ENCODE results near the gene MAN1A1.

The MAN1A1 gene

DNA sequence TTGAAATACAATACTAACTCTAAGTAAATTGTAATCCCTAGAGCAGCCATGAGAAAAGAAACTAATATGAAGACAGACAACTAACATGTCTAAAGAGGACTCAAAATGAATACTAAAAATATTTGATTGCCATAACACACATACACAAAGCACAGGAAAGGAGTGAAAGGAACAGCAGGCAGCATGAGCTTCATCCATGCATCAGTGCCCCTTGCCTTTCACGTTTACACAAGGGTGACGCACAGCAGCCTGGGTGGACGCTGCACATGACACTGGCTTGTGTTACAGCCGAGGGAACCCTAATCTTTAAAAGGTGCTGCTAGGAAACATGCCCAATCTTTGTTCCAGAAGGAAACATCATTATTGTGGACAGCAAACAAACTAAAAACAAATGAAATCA lies 123.5 kb downstream of the MAN1A1 start:
- DNase-seq = no peak

DNA sequence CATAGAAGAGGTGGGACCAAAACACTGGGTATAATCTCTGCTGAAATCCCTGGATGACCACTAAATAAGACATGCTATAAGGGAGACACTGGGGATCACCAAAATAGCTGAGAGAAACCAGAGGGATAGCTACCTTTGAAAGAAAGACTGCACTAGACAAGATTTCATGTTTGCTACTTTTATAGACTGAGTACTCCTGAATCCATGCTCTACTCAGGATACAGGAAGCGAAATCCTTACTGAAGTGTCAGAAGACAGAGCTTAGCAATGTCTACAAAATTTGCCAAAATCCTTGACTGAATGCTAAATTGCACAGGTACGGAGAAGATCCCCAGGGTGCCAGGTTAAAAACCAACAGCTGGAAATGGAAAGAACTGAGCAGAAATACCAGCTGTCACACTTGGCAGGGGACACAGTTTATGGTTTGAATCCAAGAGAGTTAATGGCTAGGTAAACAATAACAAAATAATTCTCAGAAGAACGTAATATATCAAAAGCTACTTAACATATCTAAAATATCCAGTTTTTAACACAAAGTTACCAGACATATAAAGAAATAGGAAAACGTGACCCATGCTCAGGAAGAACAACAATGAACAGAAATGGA lies 125.4 kb downstream of the MAN1A1 start:
- no peak for DNase-seq

DNA sequence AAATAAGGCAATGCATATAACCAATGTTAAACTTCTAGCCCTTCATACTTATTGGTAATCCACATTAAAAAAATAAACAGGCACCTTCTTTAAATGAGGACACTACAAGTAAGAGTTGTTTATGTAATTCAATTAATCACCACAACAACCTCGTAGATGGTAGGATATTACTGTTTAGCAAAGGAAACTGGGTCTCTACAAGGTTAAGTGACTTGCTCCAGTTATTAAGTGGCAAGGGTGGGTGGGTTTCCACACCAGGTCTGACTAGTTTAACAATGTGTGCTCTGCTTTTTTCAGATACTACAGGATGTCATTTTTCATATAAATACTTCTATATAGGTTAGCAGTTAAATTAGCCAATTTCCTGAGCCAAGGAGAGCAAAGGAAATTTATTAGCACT lies 129.1 kb downstream of the MAN1A1 start:
- no peak for DNase-seq

DNA sequence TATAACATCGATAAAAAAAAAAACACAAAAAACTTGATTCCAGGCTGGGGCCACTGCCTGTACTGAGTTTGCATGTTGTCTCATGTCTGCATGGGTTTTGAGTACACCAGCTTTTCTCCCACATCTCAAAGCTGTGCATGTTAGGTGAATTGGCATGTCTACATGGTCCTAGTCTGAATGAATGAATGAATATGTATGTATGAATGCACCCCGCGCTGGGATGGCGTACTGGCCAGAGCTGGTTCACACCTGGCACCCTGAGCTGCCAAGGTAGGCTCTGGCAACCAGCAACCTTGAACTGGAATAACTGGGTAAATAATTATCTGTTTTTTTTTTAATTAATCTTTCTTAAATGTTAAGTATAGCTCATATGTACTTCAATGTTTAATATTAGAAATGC lies 131.0 kb downstream of the MAN1A1 start:
- no peak for DNase-seq

DNA sequence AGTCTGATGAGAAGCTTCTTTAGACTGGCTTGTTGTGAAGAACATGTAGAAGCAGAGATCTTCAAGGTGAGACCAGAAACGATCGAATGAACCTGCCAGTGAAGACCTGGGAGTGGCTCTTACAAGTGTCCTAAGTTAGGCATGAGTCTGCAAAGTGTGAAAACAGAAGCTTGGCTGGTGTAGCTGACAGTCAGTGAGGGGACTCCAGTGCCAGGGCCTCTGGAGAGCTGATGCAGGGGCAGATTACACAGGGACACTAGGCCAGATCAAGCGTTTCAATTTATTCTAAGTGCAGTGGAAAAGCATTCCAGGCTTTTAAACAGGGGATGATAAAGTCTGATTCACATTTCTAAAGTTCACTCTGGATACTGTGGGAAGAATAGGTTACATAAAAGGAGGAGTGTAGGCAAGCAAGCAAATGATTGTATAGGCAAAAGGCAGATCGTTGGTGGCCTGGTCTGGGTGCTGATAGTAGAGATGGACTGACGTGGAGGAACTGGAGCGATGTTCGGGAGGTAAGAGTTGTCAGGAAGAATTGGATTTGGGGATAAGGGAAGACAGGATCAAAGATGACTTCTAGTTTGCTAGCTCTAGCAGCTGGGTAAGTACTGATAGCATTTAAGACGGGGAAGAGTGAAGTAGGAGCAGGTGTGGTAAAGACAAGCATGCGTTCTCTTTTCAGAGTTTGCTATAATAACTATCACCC lies 133.5 kb downstream of the MAN1A1 start:
- no peak for DNase-seq

DNA sequence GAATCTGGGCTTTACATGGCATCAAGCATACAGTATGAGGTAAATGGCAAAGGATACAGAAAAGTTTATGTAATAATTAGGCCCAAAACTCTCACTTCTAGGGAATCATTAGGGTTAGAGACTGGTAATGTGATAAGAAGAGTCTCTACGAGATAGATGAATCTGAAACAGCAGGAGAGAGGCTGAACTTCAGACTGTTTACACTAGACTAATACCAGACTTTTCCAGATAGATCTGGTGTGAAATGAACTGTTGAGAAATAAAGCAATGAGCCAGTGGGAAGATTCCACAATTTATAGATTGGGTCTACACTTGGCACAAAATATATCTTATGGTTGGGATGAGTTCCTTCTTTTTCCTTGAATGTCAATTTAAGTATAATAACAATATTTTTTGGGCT lies 134.3 kb downstream of the MAN1A1 start:
- DNase-seq = no peak

DNA sequence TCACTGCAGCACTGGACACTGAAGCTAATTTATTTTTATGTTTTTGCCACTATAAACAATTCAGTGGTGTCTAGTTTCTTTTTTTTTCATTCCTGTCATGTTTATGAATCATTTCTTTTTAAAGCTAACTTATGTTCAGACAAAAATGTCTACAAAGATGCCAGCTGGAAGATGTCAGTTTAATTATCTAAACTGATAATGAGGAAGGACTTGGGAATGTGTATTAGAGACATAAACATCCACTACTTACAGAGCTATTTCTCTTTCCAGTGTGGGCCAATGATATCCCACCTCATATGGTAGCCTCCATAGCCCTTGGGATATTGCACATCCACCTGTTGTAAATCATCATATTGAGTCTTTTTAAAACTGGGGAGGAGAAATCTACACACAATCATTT lies 139.0 kb downstream of the MAN1A1 start:
- DNase-seq = no peak

DNA sequence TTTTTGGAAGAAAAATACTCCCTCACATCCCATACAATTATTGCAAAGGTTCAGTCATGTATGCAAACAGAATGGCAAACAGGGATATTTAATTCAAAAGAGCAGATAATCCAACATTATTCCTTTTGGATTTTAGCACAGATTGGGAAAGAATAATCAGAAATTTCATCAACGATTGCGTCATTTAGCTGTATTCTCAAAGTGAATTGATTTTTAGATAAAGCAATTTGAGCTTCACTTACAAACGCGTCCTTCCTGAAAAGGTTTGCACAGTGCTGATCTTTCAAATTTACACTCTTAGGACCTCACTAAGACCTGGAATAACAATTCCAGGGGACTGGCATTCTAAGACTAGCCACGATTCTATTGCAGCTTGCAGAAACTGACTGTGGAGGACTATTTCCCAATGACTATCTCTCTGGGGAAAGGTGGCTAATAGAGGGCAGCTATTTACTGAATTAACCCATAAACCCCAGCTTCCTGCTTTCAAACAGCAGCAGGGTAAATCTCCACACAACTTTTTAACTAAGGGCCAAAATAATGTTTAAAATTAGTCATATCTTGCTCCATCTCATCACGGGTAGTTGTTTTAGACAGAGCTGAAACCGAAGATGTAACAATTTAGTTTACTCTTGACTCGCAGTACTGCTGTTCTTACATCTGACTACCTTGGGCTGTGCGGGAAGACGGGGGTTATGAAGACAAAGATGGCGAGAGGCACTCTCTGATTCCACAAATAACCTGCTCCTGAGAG lies 139.9 kb downstream of the MAN1A1 start:
- DNase-seq = no peak

DNA sequence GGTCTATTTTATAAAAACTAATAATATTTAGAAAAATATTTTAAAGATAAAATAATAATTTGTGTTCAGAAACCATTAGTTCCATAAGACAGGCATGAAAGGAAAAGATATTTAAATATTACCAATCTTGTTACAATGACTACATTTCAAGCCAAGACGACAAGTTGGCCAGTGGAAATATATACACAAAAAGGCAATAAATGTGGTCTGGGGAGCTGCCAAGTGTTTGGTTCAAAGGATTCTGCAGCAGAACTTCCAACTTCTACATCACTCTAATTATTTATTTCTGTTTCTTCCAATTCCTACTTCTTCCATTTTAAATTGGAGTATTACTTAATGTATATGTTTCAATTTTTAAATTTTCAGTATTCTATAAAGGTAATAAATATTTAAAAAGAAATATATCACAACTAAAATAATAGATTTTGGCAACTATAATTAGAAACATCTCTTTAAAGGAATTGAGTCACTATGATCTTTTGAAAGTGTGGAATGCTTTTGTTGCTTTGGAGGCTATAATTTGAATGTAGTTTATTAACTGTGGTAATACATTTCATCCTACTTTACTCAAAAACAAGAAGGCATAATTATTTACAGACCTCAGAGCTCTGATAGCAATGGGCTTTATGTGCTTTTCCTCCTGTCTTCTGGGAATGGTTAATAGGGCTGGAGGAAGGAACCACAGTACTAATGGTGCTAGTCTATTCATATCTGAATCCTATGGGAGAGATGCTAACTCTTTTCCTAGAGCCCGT lies 141.4 kb downstream of the MAN1A1 start:
- no peak for DNase-seq

DNA sequence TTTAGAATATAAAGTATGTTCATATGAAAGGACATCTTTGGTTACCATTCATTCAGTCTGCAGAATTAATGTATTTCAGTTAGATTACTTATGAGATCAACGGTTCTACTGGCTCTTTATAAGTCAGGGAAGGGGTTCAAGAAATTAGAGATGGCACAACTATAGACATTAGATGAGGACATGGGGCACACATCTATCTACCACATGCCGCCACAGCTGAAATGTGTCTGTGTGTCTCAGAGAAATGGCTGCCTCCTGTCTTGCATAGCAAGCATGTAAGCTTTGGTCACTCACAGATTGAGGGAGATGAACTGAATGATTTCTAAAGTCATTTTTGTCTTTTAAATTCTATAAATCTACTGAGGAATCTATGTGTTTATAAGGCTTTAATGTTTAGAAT lies 142.2 kb downstream of the MAN1A1 start:
- no peak for DNase-seq

DNA sequence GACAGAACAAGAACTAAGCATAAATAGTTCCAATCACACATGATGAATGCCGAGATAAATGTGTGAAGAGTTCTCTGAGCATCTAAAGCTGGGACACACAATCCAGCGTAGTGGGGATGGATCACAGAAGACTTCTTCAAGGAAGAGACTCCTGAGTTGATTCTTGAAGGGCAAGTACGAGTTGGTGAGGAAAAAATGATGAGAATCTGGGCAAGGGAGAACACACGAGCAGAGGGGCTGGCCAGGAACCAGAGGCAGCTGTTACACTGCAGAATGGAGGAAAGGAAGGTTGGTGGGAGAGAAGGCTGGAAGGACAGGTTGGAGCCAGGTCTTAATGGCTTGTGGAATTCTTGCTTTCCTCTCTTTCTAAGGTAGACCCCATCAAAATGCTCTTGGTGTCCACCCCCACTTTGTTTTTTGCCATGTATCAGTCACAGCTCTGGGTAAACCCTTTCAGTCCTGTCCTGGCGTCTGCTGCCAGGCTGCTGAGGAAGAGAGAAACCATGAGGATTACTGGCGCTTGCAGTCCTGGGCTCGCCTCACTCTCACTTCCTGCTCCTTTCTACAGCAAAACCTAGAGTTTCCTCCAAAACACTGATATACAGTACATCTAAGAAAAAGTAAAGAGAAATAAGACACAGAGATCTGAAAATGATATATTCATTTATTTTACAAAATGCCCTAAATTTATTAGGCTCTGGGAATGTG lies 143.5 kb downstream of the MAN1A1 start:
- DNase-seq = no peak

DNA sequence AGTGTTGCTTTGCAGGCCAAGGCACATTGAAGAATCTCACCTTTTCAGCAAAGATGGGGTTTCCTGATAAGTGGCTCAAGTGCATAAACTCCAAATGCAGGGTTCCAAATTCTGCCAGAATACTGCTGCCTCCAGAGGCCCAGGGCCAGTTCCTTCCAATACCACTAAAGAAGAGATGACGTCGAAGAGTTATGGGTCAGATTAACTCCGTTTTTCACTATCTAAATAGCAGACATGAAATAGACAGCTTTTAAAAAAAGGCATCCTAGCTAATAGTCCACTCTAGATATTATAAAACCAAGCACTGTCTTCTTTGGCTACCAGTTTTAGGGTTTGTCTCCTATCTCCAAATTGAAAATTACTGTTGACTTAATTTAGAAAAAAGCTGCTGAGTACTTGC lies 144.8 kb downstream of the MAN1A1 start:
- DNase-seq = no peak

DNA sequence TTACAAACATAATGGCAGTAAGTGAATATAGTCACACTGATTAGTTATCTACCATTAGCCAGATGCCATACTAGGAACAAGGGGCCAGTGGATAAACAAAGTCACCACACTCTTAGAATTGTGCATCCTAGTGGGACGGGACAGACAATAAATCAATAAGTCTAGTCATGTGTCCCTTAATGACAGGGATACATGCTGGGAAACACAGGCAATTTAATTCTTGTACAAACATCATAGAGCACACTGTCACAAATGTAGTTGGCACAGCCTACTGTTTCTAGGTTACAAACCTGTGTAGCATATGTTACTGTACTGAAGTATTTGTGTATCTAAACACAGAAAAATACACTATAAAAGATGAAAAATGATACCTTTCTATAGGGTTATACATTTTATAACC lies 148.1 kb downstream of the MAN1A1 start:
- DNase-seq = no peak

DNA sequence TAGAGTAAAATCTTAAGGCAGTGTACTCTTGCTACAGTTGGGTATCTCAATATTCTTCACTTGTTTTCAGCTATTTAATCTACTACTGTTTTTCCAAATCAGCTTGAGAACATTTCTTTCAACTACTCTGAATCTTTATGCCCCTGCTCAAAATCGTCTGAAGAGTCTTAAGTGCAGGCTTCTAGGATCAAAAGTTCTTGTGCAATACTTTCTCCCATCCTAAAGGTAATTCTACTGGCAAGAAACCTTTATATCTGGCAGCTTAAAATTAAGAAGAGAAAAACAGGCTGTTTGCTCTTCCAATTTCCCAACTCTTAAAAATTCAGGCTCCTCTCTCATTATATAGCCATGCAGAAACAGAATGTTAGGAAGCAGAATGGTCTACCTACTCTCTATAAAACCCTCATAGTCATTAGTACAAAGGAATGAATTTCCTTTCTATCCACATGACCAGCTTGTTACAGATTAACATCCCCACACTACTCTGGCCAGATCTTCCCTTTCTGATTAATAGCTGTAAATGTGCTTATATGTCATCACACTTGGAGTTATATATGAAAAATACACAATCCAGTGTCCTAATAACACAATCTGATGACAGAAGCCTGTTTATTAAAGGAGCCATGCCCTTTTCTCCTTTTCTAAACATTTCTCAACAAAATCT lies 148.9 kb downstream of the MAN1A1 start:
- DNase-seq = no peak

DNA sequence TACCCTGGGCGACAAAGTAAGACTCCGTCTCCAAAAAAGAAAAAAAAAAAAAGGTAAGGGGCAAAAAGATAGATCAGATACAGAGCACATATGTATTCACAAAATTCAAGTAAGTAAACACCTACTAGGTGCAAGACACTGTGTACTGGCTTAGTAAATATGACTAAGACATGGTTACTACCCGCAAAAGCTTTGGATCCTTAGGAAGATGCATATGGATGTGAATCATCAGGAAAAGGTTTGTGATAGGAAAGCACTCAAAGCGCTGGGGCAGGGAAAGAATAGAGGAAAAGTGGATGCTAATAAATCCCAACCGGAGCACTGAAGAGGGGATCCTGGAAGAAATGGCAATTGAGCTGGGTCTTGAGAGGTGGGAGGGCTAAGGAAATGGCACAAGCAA lies 152.3 kb downstream of the MAN1A1 start:
- DNase-seq = no peak

DNA sequence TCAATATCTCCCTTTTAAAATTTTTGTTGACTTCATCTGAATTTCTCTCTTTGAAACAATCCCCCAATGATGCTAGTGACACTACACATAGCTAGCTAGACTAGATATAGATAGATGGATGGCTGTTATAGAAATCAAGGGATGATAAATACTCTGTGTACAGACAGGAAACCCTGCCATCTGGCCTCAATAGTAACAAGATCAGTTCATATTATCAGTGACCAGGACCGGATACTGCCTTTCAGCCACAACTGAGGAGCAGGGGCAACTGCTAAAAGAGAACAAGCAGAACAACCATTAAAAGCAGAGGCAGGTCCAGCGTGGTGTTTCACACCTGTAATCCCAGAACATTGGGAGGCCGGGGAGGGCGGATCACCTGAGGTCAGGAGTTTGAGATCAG lies 152.8 kb downstream of the MAN1A1 start:
- no peak for DNase-seq

DNA sequence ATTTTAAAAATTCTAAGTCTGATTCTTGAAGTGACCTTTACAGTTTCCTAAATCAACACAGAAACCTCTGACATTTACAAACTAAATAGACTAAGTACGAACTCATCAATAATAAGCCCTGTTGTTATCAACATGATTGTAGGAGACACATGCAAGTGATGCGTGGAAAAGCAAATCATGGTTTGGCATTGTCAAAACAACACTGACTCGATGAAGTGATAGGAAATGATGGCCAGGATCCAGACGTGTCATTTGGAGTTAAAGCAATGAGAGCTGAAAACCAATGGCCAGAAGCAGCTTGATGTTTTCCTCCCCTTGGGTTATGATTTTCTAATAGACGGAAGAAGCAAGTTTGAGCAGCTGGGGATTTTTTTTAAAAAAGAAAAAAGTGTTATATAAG lies 153.7 kb downstream of the MAN1A1 start:
- no peak for DNase-seq

DNA sequence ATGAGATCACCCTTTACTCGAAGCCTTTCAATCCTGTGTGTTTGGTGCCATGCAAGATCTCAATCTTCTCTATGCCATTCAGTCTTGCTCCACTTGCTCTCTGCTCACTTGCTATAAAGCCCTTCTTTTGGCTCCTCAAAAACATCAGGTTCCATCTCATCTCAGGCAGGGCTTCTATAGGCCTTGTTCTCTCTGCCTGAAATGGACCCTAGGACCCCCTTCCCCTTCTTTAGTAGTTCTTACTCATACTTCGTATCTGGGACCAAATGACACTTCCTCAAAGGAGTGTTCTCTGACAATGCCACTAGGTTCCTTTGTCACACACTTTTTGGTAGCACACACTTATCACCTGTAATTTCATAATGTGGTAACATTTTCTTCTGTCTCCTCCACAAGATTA lies 154.4 kb downstream of the MAN1A1 start:
- no peak for DNase-seq

DNA sequence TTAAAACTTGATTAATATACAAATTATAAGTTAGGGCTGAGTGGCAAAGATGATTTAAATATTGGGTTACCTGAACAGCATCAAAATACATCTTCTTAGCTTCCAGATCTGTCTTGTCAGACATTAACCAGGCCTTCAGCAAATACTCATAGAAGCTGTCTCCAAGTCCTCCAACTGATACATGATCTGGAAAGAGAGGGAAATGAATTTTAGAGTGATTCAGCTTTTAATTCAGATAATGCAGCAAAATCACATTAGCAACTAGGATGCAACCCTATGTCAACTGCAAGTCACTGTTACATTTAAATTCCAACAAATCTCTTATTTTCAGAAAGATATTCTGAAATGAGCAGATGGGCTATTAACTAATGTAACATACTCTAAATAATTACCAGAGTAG lies 155.9 kb downstream of the MAN1A1 start:
- DNase-seq = no peak

DNA sequence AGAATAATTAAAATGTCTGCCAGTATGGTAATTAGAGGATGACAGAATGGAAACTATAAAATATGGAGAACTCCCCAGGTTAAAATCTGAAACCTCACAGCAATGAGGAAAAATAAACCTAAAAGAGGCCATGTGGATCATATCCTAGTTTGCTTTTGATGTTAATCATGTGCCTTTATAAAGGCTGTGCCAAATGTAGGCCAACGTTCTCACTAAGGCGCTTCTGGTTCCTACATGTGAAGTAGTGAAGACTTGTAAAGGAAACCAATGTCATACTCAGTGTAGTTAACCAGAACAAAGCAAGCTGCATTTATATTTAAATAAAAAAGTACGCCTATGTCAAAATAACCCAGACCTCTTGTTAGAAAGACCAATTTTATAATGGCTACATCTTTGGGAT lies 157.4 kb downstream of the MAN1A1 start:
- no peak for DNase-seq

DNA sequence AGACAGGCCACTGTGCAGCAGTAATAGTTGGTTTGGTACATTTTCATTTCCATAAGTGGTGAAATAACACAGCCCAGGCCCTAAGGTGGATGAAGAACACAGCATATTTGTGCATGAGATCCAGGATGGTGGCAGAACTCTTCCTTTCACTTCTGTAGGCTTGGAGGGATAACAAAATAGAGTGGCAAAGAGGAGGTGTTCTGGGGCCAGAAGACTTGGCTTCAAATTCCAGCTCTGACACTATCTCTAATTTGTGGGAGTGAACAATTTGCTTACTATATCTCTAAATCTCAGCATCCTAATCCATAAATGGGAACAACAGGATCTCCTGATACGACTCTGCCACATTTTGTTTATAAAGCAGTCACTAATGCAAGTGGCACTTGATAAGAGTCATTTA lies 159.4 kb downstream of the MAN1A1 start:
- DNase-seq = no peak

DNA sequence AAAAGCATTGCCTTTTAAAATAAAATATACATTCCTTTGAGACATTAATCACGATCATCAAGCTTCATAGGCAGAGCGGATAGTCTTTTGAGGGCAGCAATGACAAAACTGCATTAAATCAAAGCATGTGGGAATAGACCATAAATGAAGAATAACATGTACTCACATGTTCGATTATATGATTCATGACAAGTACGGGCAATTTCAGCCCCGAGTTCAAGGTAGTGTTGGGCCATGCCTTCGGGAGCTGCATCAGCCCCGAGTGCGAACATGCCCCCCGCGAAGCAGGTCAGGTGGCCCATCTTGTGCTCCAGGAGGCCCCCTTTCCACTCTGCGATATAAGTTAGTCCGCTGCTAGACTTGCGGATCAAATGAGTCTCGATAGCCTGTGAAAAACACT lies 160.1 kb downstream of the MAN1A1 start:
- no peak for DNase-seq

DNA sequence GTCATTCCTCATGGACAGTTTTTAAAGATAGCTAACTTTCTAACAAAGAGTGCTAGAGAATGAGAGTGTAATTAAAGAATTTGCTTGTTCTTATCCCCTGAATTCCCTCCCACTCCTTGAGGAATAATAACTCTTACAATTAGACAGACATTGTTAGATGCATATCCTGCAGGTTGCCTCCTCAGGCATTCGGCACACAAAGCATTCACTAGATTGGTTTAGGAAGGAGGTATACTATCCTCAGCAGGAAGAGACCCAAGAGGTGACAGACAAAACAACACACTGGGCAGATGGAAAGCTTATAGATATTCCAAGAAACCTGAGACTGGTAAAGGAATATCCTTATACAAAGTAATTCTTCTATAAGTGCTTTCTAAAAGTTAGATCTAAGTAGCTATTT lies 162.0 kb downstream of the MAN1A1 start:
- no peak for DNase-seq

Measured in NCI-H524 treated with DMSO at 0.1 percent for 48 hours (cell line).